Spleen (tissue), 11 donors: ENCODE measurements around the gene MGA. TPM values are rescaled to one million over a fixed set of nuclear protein-coding genes. Genes with fewer than 3 reads are reported as not detected.

Experiments used
- DNase-seq: peaks from one replicate; pipeline ENCODE4 v3.0.0-alpha.2; 2020
- H3K27ac ChIP-seq, 8 donors: fragments of 200-600 bp; sonication (generic) in 7 of 8; 1 replicate in 4 of 8; 2 replicates in 4 of 8; pipeline versions ENCODE4 v1.5.0 to v1.8.0; 2016 to 2021; ENCODE audit warnings: inconsistent platforms in 4 of 8, mild to moderate bottlenecking in 4 of 8, moderate library complexity in 1 of 8
- H3K27me3 ChIP-seq, 7 donors: fragments of 200-600 bp; sonication (generic) in 6 of 7; replicated peaks in 1 of 7; 1 replicate in 4 of 7; 2 replicates in 3 of 7; pipeline versions ENCODE4 v1.5.0 to v1.8.0; 2016 to 2021; ENCODE audit warnings: inconsistent platforms in 3 of 7, mild to moderate bottlenecking in 1 of 7
- H3K36me3 ChIP-seq, 6 donors: fragments of 200-600 bp; sonication (generic) in 5 of 6; 1 replicate in 4 of 6; 2 replicates in 2 of 6; pipeline versions ENCODE4 v1.5.0 to v1.8.0; 2016 to 2021; ENCODE audit warnings: inconsistent platforms in 2 of 6
- H3K4me1 ChIP-seq, 6 donors: fragments of 200-600 bp; sonication (generic) in 5 of 6; 1 replicate in 3 of 6; 2 replicates in 3 of 6; pipeline versions ENCODE4 v1.5.0 to v1.8.0; 2016 to 2021; ENCODE audit warnings: inconsistent platforms in 3 of 6
- H3K4me3 ChIP-seq, 8 donors: fragments of 200-600 bp; sonication (generic) in 7 of 8; 1 replicate in 4 of 8; 2 replicates in 4 of 8; pipeline versions ENCODE4 v1.5.0 to v1.8.0; 2016 to 2021; ENCODE audit warnings: inconsistent platforms in 4 of 8, mild to moderate bottlenecking in 4 of 8, moderate library complexity in 2 of 8
- H3K9me3 ChIP-seq, 8 donors: fragments of 200-600 bp; sonication (generic) in 7 of 8; 1 replicate in 4 of 8; 2 replicates in 4 of 8; pipeline versions ENCODE4 v1.5.0 to v1.8.0; 2016 to 2021; ENCODE audit warnings: inconsistent platforms in 4 of 8
- POLR2A ChIP-seq, 3 donors: fragments of 450-650 bp; IDR thresholded peaks; one replicate each; pipeline ENCODE4 v1.5.1; 2017; ENCODE audit warnings: antibody characterized with exemption in 3 of 3, mild to moderate bottlenecking in 1 of 3
- POLR2AphosphoS5 ChIP-seq, 3 donors: sonication (generic); formaldehyde crosslinking; IDR thresholded peaks; one replicate each; pipeline ENCODE4 v1.5.1; 2017; ENCODE audit warnings: antibody characterized with exemption in 3 of 3
- WGBS, 5 donors: extraction: QIAGEN DNeasy Blood & Tissue Kit in 3 of 5; methylation state at CpG; one replicate each; pipeline versions ENCODE4 v1.1.5 to v1.1.7; 2013 to 2018; 5-methylcytosine and 5-hydroxymethylcytosine counted together
- intact Hi-C: fragments of 100-400 bp; cut with DNase I; formaldehyde crosslinking; loops from one replicate; pipeline ENCODE4 v1.15.0; 2023; ENCODE audit warnings: low total_unique reads
- polyA plus RNA-seq, 3 donors: library from polyadenylated mRNA; stranded (reverse); fragments of 200-250 nt; gene quantifications; one replicate each; pipeline ENCODE4 v1.2.1, GENCODE V29; 2013
- total RNA-seq, 7 donors: library from RNA; depleted of rRNA in 3 of 7; stranded (reverse); fragments of >200 nt in 3 of 7; fragmentation: NEBNext Ultra II Directional in 4 of 7; extraction: Animal tissue kit (Norgen Biotek cat#: 25700) in 4 of 7; gene quantifications; one replicate each; pipeline versions ENCODE4 v1.1.0 to v1.2.1, GENCODE V29; 2016 to 2021
- TF ChIP-seq, protein P1 (sequence below), 11 experiments: fragments of 200-600 bp in 7 of 11; fragments of 450-650 bp in 4 of 11; sonication (generic) in 4 of 11; IDR thresholded peaks in 8 of 11; conservative IDR thresholded peaks in 3 of 11; 1 replicate in 7 of 11; 2 replicates in 4 of 11; pipeline versions ENCODE4 v1.4.0 to v1.8.0; 2016 to 2021; ENCODE audit warnings: antibody characterized with exemption in 11 of 11, inconsistent platforms in 4 of 11, mild to moderate bottlenecking in 1 of 11
- donor health status: healthy with polysubstance abuse.
- donor health status: DM: no; HTN: no; CAD: no; lungs with moderate emphysema.
- donor health status: DM: no; HTN: no; CAD: no.
- donor health status: Bipolar disorder and iron deficiency.
- donor health status: healthy.
- donor health status: DM: no; HTN: no; CAD: no.
- donor health status: DM: yes; HTN: yes; CAD: no.

MGA gene
- total and polyA plus RNA-seq, 10 donors = 2.7 to 67.7 (median 51.7) TPM

DNA sequence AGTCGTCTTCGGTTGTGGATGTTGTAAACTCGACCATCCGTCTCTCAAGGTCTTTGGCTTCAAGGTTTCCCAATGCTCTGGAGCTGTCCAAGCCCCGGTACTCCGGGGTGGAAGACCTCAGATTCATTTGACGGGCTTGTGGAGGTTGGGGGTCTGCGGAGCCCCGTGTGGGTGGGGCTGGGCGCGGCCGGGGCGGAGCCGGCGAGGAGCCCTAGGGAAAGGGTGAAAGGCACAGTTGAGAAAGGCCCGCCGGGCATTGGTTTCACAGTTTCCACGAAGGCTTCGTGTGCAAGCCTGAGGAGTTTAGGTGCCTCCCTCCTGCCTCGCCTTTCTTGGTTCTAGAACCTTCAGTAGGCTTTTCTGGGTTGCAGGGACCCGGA lies 360 bp upstream of the MGA start:
- peak overlapping the region; percentile 29 to 84 (median 56) for H3K4me3 ChIP-seq
- peak overlapping the region; percentile 87 to 95 (median 94) for H3K27ac ChIP-seq
- H3K9me3 ChIP-seq = no peaks in the 10 kb centered on the region
- 9 to 18% (median 12%) methylated on average over 19 to 21 of the region's 21 CpGs for WGBS, 5 donors
- H3K4me1 ChIP-seq = peaks cover 6 to 59% (median 49%) of the 10 kb centered on the region in 6 donors
- DNase-seq = no peak
- TF ChIP-seq, protein P1, sequence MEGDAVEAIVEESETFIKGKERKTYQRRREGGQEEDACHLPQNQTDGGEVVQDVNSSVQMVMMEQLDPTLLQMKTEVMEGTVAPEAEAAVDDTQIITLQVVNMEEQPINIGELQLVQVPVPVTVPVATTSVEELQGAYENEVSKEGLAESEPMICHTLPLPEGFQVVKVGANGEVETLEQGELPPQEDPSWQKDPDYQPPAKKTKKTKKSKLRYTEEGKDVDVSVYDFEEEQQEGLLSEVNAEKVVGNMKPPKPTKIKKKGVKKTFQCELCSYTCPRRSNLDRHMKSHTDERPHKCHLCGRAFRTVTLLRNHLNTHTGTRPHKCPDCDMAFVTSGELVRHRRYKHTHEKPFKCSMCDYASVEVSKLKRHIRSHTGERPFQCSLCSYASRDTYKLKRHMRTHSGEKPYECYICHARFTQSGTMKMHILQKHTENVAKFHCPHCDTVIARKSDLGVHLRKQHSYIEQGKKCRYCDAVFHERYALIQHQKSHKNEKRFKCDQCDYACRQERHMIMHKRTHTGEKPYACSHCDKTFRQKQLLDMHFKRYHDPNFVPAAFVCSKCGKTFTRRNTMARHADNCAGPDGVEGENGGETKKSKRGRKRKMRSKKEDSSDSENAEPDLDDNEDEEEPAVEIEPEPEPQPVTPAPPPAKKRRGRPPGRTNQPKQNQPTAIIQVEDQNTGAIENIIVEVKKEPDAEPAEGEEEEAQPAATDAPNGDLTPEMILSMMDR (IDR thresholded peaks at IDR 0.05 in 8 of 11, conservative IDR thresholded peaks at IDR 0.05 in 3 of 11) = no peak
- TF ChIP-seq POLR2AphosphoS5 (IDR thresholded peaks at IDR 0.05) (no peak), POLR2A (IDR thresholded peaks at IDR 0.05) (no peak)
- intact Hi-C loops = no loop called here
- H3K36me3 ChIP-seq = no peaks in the 10 kb centered on the region
- H3K27me3 ChIP-seq = no peaks in the 10 kb centered on the region

DNA sequence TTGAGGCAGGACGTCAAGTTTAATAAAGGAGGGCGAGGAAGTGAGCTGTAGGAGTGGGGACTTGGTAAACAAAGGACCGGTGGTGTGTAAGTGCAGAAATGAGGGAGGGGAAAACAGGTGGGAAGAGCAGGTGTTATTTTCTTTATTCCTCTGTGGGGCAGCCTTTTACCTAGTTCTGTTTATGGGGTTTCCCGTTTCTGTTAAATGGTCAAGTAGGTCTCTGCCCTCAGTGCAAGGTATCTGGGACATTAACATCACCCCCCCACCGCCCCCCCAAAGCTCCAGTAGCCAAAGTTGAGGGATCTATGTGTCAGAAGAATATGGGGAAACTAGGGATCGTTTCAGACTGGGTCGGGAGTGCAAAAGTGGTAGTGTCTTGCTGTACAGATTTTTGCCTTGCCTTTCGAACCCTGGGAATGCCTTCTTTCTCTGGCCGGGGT lies 893 bp downstream of the MGA start:
- 0 to 2% (median 1%) methylated on average over 9 of the region's 9 CpGs for WGBS, 5 donors
- TF ChIP-seq POLR2A (IDR thresholded peaks at IDR 0.05) (no peak), POLR2AphosphoS5 (IDR thresholded peaks at IDR 0.05) (no peak)
- TF ChIP-seq, protein P1 (IDR thresholded peaks at IDR 0.05 in 8 of 11, conservative IDR thresholded peaks at IDR 0.05 in 3 of 11) = no peak
- Histone ChIP-seq H3K27me3 (no peaks in the 10 kb centered on the region), H3K4me1 (peaks cover 6 to 71% (median 58%) of the 10 kb centered on the region in 6 donors), H3K9me3 (no peaks in the 10 kb centered on the region), H3K4me3 (peak overlapping the region; percentile 37 to 84 (median 56)), H3K27ac (peak overlapping the region; percentile 87 to 95 (median 94)), H3K36me3 (no peaks in the 10 kb centered on the region)
- no peak for DNase-seq
- intact Hi-C loops = no loop called here

- WGBS, 5 donors = 0 to 1% (median 0%) methylated on average over 34 to 44 of the region's 44 CpGs
- Histone ChIP-seq H3K9me3 (no peaks in the 10 kb centered on the region), H3K4me1 (peaks cover 6 to 77% (median 63%) of the 10 kb centered on the region in 6 donors), H3K36me3 (no peaks in the 10 kb centered on the region), H3K27ac (peak overlapping the region; percentile 55 to 95 (median 94)), H3K27me3 (no peaks in the 10 kb centered on the region), H3K4me3 (peak overlapping the region; percentile 37 to 84 (median 56))
- peak; percentile 93 for DNase-seq
- intact Hi-C loops = no loop called here
- TF ChIP-seq POLR2AphosphoS5 (IDR thresholded peaks at IDR 0.05) (peak; percentile 49 to 71 (median 68)), POLR2A (IDR thresholded peaks at IDR 0.05) (no peak)
Observed at GRCh38 chr15:41661518-41662225, 1.5 kb downstream of the MGA start.

DNA sequence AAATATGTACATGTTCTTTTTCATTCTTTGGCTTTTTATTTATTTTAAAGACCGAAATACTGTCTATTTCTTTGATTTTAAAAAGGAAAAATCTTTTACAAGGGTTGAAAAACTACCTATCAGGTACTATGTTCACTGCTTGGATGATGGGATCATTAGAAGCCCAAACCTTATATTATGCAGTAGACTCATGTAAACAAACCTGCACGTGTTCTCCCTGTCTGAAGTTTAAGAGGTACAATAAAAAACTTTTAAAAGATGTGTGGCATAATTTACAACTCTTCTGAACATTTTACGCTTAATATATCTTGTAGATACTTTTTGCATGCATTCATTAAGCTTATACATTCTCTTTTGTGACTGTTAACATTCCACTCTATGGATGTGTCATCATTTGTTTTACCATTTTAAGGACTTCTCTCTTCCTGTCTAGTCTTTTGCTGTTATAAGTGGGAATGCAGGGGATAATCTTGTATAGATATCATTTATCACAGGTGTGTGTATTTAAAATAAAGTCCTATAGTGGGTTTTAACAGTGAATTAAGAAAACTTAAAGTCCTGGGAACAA lies 6.2 kb downstream of the MGA start:
- no peaks in the 10 kb centered on the region for H3K9me3 ChIP-seq
- H3K36me3 ChIP-seq = peaks cover 0 to 29% (median 13%) of the 10 kb centered on the region in 6 donors
- no peak overlapping the region for H3K4me3 ChIP-seq
- DNase-seq = no peak
- intact Hi-C loops = no loop called here
- TF ChIP-seq POLR2A (IDR thresholded peaks at IDR 0.05) = no peak
- no peak for TF ChIP-seq POLR2AphosphoS5 (IDR thresholded peaks at IDR 0.05)
- TF ChIP-seq, protein P1 (IDR thresholded peaks at IDR 0.05 in 8 of 11, conservative IDR thresholded peaks at IDR 0.05 in 3 of 11) = no peak
- no peak overlapping the region for H3K27ac ChIP-seq
- no peaks in the 10 kb centered on the region for H3K27me3 ChIP-seq
- 88 to 97% (median 90%) methylated on average over 3 of the region's 3 CpGs for WGBS, 5 donors
- H3K4me1 ChIP-seq = peaks cover 6 to 78% (median 49%) of the 10 kb centered on the region in 6 donors
